ENCODE measurements around the gene IRF2.

DNA sequence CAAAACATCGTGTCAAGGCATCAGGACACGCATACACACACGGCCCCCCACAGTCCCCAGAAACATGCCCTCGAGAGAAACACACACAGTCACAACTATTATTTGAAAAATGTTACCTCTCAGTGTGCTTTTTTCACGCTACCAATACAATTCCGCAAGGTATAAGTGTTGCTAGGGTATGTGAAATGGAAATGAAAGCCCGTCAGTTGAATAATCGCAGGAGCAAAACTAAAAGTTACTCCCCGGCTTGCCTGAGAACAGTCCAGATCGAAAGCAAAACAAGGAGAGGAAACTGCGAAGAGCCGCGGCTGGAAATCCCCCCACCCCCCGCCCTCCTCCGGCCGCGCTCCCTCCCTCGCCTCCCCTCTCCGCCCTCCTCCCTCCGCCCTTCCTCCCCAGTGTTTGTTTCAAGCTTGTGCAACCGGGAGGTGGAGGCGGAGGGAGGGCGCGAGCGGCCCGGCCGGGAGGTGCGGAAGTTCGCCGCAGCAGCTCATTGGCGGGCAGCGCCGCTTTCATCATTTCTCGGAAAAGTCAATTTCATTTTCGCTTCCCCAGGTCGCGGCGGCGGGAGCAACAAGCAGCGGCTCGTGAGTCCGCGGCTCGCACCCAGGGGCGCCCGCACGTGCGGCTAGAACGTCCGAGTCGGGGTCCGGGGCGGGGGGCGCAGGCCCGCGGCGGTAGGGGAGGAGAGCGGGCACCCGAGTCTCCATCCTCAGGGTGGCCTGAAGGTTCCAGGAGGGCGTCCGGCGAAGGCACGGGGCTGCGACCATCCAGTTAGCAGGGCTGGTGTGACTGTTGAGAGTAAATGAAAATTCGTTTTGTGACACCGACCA lies at the start of gene IRF2:
- TF ChIP-seq CTCF (IDR thresholded peaks at IDR 0.05) (peak in 1 of 3 donors; percentile 4), POLR2A (IDR thresholded peaks at IDR 0.05) (peak; percentile 97)

Measured in ovary (tissue), 3 donors.